ENCODE data around the gene BCL2L11. TPM values are rescaled to one million over a fixed set of nuclear protein-coding genes. Genes with fewer than 3 reads are reported as not detected.

Gene BCL2L11
- total RNA-seq, 1 donor: 2.2 TPM

- peak; percentile 91 for DNase-seq (ENCODE audit: low read depth)
- no peak overlapping the region for H3K4me3 ChIP-seq (ENCODE audit: low read depth, low read length)
- no peak for TF ChIP-seq CTCF (IDR thresholded peaks at IDR 0.05; ENCODE audit: insufficient read depth, low read length)
These were observed 40.0 kb downstream of the BCL2L11 start for GRCh38 chr2:111160758-111161157.

GRCh38 chr2:111161971-111162370 is 41.3 kb downstream of the BCL2L11 start:
- TF ChIP-seq CTCF (IDR thresholded peaks at IDR 0.05; ENCODE audit: insufficient read depth, low read length): no peak

DNA sequence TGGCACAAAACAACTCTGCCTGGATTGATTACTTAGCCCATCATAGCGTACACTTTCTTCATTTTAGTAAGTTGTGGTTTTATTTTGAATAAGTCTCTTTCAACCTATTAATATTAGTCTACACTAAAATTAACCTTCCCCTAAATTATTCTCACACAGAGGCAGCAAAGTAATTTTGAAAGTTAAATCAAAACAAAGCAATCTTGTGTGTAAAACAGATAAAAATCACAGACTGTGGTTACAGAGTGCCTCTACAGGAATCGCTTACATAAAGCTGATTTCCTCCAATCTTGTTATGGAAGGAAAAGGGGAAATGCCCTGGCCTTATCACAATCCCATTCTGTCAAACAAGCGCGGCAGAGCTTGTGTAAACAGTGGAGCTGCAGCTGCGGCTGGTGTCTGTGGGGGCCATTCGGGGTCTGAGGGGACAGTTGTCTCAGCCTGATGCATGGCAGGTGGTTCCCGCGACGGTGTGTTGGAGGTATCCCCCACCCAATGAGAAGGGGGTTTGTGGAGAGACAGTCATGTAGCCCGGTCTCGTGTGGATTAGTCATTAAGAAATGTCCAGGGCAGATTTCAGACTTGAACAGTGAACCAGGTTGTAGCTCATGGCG is 42.1 kb downstream of the BCL2L11 start:
- DNase-seq (ENCODE audit: low read depth): no peak
- no peak for TF ChIP-seq CTCF (IDR thresholded peaks at IDR 0.05; ENCODE audit: insufficient read depth, low read length)
- H3K4me3 ChIP-seq (ENCODE audit: low read depth, low read length): no peak overlapping the region

More at GRCh38 chr2:111161971-111162370, 41.3 kb downstream of the BCL2L11 start:
- no peak for DNase-seq (ENCODE audit: low read depth)
- no peak overlapping the region for H3K4me3 ChIP-seq (ENCODE audit: low read depth, low read length)

DNA sequence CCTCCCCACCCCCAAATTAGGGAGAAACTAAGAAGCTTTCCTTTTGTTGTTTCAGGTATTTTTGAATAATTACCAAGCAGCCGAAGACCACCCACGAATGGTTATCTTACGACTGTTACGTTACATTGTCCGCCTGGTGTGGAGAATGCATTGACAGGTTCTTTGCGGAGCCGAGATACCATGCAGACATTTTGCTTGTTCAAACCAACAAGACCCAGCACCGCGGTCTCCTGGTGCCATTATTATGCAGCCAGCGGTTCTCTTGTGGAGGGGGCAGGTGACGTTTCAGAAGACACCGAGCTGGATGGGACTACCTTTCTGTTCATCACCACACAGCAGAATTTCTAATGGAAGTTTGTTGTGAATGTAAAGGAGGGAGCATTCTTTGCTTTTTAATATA is 43.4 kb downstream of the BCL2L11 start:
- DNase-seq (ENCODE audit: low read depth): no peak
- TF ChIP-seq CTCF (IDR thresholded peaks at IDR 0.05; ENCODE audit: insufficient read depth, low read length): no peak
- H3K4me3 ChIP-seq (ENCODE audit: low read depth, low read length): no peak overlapping the region

DNA sequence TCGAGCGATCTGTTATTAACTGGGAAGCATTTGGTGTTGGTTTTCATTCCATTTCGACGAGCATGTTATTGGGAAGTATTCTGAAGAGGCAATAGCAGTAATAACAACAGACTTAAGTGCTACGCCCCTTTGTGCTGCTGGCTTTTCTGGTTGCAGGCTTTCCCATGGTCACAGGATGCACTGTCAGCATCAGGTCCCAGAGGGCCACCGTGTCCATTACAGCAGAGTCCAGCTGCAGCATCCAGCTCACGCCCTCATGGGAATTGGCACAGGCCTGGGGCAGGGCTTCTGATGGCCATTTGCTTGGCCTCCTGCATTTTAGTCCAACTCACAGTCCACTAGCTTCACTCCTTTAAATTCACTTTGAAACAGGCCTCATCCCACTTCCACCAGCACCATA is 44.4 kb downstream of the BCL2L11 start:
- no peak for DNase-seq (ENCODE audit: low read depth)
- no peak for TF ChIP-seq CTCF (IDR thresholded peaks at IDR 0.05; ENCODE audit: insufficient read depth, low read length)
- no peak overlapping the region for H3K4me3 ChIP-seq (ENCODE audit: low read depth, low read length)

GRCh38 chr2:111166115-111166514 is 45.4 kb downstream of the BCL2L11 start:
- DNase-seq (ENCODE audit: low read depth): no peak
- no peak for TF ChIP-seq CTCF (IDR thresholded peaks at IDR 0.05; ENCODE audit: insufficient read depth, low read length)
- no peak overlapping the region for H3K4me3 ChIP-seq (ENCODE audit: low read depth, low read length)

All from fibroblast of the aortic adventitia (primary cell).